ENCODE results near the gene EP300.
A peak's percentile ranks its signal among the peaks of the same experiment; 100 is the strongest.
"Not testable (repeated sequence)": the region's sequence is repeated elsewhere in the genome, so short reads cannot be mapped to it uniquely, and the experiment has no call there.

Gene EP300

DNA sequence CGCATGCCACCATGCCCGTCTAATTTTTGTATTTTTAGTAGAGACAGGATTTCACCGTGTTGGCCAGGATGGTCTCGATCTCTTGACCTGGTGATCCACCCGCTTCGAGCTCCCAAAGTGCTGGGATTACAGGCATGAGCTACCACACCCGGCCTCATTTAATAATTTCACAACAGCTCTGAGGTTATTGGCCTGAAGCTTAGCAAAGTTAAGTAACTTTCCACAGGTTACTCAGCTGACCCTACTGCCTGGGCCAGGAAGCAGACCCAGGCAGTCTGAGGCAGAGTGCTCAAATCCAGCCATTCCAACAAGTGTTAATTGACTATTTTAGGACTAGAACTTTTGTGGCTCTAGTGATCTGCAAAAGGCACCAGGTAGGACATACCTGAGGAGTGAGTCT lies 60.5 kb downstream of the EP300 start:
- DNase-seq (ENCODE audit: low spot score) = no peak

DNA sequence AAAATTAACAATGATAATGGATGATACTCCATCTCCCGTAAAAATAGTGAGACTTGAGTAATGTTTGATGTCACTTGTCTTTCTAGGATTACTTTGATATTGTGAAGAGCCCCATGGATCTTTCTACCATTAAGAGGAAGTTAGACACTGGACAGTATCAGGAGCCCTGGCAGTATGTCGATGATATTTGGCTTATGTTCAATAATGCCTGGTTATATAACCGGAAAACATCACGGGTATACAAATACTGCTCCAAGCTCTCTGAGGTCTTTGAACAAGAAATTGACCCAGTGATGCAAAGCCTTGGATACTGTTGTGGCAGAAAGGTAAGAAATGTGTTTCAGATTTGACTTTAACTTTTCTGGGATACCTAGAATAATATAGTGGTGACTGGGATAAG lies 64.7 kb downstream of the EP300 start:
- no peak for DNase-seq (ENCODE audit: low spot score)

DNA sequence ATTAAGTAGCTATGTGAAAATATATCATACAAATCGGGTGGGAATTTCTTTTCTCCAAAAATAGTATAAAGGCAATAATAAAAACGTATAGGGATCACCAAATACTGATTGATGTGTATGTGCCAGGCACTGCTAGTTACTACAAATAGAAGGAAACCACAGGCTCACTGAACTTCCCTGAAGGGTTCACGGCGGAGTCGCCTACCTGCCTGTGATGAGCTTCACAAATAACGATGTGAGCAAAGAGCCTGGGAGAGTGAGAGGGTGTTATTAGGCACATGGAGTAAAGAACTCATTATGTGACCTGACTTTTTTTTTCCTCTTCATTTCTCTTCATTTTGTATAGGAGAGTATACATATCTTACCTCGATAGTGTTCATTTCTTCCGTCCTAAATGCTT lies 76.8 kb downstream of the EP300 start:
- DNase-seq (ENCODE audit: low spot score) = no peak

DNA sequence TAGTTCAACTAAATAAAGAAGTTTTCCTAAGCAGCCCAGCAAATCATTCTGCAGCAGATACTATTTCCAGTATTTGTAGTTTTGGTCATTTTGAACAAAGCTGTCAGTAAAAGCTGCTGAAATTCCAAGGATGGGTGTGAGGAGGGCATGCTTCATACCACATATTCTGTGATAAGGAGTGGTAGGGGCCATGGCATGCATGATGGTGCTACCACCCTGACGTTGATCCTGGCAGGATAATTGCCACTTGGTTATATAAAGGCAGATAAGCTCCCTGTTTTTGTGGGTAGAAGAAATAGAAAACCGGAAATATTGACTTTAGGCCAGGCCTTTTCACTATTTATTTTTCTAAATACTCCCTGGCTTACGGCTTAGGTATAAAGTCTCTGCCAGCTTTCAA lies 79.6 kb downstream of the EP300 start:
- DNase-seq (ENCODE audit: low spot score) = no peak

DNA sequence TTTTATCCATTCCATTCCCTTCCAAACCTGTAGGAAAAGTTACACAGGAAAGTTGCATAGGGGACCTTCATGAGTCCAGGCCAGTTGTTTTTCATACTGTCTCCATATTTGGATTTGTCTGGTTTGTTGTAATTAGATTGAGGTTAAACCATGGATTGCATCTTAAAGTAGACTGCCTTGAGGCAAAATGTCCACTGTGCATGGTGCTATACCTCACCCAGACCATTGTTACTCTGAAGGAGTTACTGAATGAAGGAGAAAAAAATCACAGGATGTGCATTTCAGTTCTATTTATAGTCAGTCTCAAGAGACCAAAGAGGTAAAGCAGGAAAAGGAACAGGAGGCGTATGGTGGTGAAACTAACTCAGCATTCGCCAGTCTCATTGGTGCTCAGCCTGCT lies 83.2 kb downstream of the EP300 start:
- no peak for DNase-seq (ENCODE audit: low spot score)

DNA sequence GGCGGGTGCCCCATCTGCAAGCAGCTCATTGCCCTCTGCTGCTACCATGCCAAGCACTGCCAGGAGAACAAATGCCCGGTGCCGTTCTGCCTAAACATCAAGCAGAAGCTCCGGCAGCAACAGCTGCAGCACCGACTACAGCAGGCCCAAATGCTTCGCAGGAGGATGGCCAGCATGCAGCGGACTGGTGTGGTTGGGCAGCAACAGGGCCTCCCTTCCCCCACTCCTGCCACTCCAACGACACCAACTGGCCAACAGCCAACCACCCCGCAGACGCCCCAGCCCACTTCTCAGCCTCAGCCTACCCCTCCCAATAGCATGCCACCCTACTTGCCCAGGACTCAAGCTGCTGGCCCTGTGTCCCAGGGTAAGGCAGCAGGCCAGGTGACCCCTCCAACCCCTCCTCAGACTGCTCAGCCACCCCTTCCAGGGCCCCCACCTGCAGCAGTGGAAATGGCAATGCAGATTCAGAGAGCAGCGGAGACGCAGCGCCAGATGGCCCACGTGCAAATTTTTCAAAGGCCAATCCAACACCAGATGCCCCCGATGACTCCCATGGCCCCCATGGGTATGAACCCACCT lies 84.7 kb downstream of the EP300 start:
- DNase-seq (ENCODE audit: low spot score) = no peak

DNA sequence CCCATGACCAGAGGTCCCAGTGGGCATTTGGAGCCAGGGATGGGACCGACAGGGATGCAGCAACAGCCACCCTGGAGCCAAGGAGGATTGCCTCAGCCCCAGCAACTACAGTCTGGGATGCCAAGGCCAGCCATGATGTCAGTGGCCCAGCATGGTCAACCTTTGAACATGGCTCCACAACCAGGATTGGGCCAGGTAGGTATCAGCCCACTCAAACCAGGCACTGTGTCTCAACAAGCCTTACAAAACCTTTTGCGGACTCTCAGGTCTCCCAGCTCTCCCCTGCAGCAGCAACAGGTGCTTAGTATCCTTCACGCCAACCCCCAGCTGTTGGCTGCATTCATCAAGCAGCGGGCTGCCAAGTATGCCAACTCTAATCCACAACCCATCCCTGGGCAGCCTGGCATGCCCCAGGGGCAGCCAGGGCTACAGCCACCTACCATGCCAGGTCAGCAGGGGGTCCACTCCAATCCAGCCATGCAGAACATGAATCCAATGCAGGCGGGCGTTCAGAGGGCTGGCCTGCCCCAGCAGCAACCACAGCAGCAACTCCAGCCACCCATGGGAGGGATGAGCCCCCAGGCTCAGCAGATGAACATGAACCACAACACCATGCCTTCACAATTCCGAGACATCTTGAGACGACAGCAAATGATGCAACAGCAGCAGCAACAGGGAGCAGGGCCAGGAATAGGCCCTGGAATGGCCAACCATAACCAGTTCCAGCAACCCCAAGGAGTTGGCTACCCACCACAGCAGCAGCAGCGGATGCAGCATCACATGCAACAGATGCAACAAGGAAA lies 85.4 kb downstream of the EP300 start:
- no peak for DNase-seq (ENCODE audit: low spot score)

DNA sequence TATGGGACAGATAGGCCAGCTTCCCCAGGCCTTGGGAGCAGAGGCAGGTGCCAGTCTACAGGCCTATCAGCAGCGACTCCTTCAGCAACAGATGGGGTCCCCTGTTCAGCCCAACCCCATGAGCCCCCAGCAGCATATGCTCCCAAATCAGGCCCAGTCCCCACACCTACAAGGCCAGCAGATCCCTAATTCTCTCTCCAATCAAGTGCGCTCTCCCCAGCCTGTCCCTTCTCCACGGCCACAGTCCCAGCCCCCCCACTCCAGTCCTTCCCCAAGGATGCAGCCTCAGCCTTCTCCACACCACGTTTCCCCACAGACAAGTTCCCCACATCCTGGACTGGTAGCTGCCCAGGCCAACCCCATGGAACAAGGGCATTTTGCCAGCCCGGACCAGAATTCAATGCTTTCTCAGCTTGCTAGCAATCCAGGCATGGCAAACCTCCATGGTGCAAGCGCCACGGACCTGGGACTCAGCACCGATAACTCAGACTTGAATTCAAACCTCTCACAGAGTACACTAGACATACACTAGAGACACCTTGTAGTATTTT lies 86.1 kb downstream of the EP300 start:
- DNase-seq (ENCODE audit: low spot score) = no peak

DNA sequence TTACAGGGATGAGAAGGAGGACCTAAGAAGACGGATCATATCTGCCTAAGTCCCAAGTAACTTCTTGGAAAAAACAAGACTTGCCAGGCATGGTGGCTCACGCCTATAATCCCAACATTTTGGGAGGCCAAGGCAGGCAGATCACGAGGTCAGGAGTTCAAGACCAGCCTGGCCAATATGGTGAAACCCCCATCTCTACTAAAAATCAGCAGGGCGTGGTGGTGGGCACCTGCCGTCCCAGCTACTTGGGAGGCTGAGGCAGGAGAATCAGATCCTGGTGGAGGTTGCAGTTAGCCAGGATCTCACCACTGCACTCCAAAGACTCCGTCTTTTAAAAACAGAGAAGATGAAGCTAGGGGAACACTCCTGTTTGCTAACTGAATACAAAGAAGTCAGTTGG lies 88.0 kb downstream of the EP300 start:
- DNase-seq (ENCODE audit: low spot score) = not testable (repeated sequence)

DNA sequence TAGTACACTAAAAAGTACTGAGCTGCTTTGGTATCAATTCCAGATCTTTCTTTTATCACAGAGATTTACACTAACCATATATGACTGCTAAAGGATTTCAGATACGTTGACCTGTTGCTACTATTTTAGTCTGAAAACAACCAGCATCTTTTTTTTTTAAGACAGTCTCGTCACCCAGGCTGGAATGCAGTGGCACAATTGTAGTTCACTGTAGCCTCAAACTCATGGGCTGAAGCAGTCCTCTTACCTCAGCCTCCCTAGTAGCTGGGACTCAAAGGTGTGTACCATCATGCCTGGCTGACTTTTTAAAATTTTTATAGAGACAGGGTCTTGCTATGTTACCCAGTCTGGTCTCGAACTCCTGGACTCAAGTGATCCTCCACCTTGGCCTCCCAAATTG lies 88.5 kb downstream of the EP300 start:
- DNase-seq (ENCODE audit: low spot score) = no peak

DNA sequence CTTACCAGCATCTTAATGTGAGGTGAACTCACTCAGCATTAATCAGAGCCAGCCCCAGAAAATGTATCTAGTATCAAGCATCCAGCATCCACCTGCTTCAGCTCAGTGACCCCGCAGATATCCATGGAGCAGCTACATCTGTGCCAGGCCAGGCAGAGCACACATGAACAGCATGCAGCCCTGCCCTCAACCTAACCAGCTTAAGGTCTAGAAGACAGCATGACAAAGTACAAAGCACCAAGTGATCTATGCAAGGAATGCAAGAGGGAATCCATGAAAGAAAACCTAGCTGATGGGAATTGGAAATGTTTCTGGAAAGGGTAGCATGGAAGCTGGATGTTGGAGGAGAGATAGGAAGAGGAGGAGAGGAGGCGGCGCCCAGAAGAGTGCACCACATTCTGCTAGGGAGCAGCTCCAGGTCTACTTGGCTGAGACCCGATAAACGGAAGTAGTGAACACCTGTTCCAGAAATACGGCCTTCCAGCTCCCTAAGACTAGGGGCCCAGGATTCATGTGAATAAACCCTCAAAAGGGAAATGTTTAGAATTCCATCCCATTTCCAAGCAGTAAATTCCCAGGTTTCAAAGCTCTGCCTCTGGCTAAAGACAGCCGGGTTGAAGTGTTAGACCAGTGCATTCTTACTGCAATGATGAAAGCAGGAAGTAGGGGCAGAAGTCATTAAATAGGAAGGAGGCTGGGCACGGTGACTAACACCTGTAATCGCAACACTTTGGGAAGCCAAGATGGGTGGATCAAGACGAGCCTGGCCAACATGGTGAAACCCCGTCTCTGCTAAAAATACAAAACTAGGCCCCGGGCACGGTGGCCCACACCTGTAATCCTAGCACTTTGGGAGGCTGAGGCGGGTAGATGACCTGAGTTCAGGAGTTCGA lies 89.2 kb downstream of the EP300 start:
- DNase-seq (ENCODE audit: low spot score) = no peak

DNA sequence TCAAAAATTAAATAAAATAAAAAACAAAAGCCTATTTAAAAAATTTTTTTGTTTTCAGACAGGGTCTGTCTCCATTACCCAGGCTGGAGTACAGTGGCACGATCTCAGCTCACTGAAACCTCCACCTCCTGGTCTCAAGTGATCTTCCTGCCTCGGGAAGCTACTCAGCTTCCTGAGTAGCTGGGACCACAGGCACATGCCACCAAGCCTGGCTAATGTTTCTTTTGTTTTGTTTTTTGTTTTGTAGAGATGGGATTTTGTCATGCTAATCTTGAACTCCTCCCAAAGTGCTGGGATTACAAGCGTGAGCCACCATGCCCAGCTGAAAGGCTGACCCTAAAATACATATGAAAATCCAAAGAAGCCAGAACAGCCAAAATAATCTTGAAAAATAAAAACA lies 92.3 kb downstream of the EP300 start:
- no peak for DNase-seq (ENCODE audit: low spot score)

DNA sequence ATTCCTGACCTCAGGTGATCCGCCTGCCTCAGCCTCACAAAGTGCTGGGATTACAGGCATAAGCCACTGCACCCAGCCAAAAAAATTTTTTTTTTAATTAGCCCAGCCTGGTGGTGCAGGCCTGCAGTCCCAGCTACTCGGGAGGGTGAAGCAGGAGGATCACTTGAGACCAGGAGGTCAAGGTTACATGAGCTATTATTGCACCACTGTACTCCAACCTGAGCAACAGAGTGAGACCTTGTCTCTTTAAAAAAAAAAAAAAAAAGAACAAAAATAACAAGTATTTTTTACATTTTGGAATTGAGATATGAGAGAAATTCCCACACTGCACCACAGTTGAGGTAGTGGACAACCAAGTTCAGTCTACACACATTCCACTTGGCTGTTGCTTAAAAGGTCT lies 99.1 kb downstream of the EP300 start:
- no peak for DNase-seq (ENCODE audit: low spot score)

DNA sequence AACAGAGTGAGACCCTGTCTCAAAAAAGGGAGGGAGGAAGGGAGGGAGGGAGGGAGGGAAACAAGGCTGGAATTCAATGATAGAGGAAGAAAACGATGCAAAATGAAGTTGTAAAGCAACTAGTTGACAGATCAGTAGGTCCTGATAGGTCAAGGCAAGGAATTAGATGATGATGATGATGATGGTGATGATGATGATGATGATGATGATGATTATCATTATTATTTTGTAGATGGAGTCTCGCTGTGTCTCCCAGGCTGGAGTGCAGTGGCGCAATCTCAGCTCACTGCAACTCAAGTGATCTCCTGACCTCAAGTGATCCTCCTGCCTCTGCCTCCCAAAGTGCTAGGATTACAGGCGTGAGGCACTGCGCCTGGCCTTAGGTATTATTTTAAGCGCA lies 101.4 kb downstream of the EP300 start:
- no peak for DNase-seq (ENCODE audit: low spot score)

DNA sequence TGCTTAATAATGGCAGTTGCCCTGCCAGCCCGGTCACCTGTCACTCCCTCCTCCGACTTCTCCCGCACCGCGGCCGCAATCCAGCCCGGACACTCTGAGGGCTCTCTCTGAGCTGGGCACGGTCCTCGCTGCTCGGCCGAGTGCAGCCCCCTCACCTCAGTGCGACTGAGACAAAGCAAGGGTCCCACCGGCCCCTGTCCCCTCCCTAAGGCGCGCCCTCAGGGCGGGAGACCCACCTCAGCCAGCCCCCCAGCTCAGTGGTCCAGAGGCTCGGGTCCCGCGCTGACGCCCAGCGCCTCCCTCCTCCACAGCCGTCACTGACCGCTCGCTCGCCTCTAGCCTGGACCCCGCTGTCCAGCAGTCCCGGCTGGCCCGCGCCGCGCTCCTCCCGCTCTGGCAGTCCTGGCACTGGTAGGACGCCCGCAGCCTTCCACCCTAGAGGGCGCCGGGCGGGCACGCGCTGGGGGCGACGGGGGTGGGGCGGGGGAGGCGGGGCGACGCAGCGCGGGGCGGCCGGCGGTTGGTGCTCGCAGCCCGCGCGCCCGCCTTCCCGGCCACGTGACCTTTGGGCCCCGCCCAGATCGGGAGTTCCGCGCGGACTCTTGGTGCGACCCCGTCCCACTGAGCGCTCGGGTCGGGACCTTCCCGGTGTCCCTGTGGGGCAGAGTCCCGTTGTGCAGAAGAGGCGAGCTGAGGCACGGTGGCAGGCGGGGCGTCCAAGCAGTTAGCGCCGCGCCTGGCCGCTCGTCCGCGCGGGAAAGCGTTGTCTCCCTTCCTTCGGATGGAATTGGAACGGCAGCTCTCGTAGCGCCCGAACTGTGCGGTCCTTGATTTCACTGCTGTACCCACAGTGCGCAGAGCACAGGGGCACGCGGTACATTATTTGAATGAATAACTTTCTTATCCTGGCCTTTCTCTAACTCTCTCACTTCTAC lies 104.9 kb downstream of the EP300 start:
- DNase-seq (ENCODE audit: low spot score) = peak; percentile 89

DNA sequence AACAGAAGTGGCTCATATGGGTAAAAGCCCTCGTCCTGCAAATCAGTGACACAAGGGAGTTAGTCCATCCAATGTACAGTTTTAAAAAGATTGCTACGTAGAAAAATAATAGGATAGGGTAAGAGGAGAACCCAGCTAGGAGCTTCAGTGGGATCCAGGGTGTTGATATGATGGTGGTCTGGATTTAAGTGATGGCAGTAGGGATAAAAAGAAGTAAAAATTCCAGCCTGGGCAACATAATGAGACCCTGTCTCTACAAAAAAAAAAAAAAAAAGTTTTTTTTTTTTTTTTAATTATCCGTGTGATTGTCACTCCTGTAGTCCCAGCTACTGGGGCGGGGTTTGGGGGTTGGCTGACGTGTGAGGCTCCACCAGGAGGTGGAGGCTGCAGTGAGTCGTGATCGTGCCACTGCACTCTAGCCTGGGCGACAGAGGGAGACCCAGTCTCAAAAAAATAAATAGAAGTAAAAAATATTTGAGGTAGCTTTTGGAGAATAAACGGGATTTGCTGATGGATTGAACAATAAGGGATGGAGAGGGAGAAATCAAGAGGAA lies 105.7 kb downstream of the EP300 start:
- no peak for DNase-seq (ENCODE audit: low spot score)

DNA sequence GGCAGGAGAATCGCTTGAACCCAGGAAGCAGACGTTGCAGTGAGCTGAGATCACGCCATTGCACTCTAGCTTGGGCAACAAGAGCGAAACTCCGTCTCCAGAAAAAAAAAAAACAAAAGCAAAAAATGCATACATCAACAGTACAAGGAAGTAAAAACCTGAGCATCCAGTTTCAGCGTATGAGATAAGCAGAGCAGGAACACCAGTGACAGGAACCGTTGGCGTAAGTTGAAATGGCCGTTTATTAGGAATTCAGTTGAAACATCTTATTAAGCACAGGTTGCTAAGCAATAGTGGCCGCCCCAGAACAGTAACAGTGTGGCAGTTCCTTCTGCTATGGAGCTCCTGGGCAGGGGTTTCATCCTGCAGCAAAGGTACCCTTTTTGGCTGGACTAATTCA lies 108.7 kb downstream of the EP300 start:
- no peak for DNase-seq (ENCODE audit: low spot score)

DNA sequence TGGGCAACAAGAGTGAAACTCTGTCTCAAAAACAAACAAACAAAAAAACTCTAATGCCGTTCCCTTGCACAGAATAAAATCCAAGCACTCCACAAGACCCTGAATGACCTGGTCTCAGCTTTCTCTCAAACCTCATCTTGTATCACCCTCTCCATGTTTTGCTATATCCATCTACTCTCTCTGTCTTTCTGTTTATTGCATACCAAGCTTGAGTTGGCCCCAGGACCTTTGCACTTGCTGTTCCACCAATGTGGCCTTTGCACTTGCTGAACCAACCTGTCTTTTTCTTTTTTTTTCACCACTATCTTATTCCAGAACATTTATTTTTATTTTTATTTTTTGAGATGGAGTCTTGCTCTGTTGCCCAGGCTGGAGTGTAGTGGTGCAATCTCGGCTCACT lies 110.7 kb downstream of the EP300 start:
- DNase-seq (ENCODE audit: low spot score) = no peak

DNA sequence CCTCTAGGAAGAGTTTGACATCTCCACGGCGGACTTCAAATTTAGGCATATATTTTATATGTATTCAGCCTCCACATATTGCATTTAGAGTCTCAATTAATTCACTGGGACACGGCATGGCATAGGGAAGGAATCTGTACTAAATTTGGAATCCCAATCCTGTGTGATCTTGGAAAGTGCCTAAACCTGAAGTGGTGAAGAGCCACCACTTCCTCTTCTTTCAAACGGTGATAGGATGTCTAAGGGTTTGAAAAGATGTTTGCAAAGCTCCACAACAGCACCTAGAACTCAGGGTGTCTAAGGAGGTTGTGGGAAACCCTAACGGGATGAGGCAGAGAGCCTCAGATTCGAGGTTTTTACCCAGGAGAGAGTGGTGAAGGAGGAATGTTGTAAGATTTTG lies 111.7 kb downstream of the EP300 start:
- DNase-seq (ENCODE audit: low spot score) = no peak

DNA sequence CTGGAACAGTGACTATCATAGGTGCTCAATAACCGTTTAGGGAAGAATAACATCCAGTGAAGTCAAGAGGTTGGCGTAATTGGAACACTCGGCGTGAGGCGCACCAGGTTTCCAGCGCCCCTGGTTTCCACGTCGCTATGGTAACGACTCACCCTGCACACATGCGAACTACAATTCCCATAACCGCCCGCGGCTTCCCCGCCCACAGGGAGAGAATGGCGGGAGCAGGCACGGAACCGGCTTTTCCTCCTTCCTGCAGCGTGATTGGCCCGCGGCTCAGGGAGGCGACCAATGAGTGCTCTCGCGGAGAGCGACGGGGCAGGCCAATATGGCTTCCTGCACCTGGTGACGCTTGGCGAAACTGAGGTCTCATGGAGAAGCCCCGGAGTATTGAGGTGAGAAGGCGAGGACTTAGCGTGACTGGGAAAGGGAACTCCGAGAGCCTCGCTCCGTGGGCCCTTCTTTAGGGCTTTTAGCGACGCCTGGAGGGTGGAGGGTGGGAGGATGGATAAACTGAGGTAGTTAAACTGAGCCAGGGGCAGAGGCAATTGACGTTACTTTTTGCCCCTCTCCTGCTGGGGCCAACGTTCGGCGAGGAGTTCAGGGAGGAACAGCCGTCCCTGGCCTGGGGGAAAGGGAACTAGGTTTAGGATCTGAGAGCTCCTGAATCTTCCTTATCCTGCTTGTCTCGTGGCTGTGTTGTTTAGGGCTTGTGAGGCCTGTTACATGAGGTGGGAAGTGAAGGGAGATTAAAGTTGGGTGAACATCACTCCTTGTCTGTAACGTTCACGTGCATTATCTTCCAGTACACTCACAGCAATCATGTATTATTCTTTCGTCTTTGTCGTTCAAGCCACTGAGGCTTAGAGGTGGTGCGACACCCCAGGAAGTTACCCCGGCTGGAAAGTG lies 112.9 kb downstream of the EP300 start, which contains the start of gene L3MBTL2:
Gene L3MBTL2 (plus strand): TSS at position 321 of the 909 bp plus-strand sequence. CDS start 51 bp downstream, at position 372.
- peak; percentile 99 for DNase-seq (ENCODE audit: low spot score)
